Gastrocnemius medialis (tissue), 4 donors: ENCODE results near the gene FMOD. TPM values are rescaled to one million over a fixed set of nuclear protein-coding genes. Genes with fewer than 3 reads are reported as not detected.

Experiments used
- ATAC-seq, 2 donors: fragments of 150-250 bp; one replicate each; pipeline ENCODE4 v1.9.1; 2016
- DNase-seq, 2 donors: peaks; one replicate each; pipeline ENCODE4 v3.0.0-alpha.2; 2019
- H3K27ac ChIP-seq, 4 donors: fragments of 200-600 bp; sonication (generic); 1 replicate in 1 of 4; 2 replicates in 3 of 4; pipeline ENCODE4 v1.5.1; 2016 to 2018; ENCODE audit warnings: mild to moderate bottlenecking in 2 of 4, moderate library complexity in 1 of 4
- H3K27me3 ChIP-seq, 3 donors: fragments of 200-600 bp; sonication (generic) in 2 of 3; 1 replicate in 1 of 3; 2 replicates in 2 of 3; pipeline versions ENCODE4 v1.5.1 to v1.6.0; 2016 to 2019; ENCODE audit warnings: mild to moderate bottlenecking in 1 of 3, moderate library complexity in 1 of 3
- H3K36me3 ChIP-seq, 2 donors: fragments of 200-600 bp; sonication (generic) in 1 of 2; one replicate each; pipeline ENCODE4 v1.5.1; 2017 to 2018
- H3K4me1 ChIP-seq, 2 donors: fragments of 200-600 bp; sonication (generic) in 1 of 2; one replicate each; pipeline ENCODE4 v1.5.1; 2016 to 2017; ENCODE audit warnings: mild to moderate bottlenecking in 2 of 2
- H3K4me3 ChIP-seq, 4 donors: fragments of 200-600 bp; sonication (generic) in 3 of 4; 1 replicate in 1 of 4; 2 replicates in 3 of 4; pipeline ENCODE4 v1.5.1; 2016 to 2019; ENCODE audit warnings: mild to moderate bottlenecking in 2 of 4
- H3K9me3 ChIP-seq, 3 donors: fragments of 200-600 bp; sonication (generic) in 2 of 3; 1 replicate in 1 of 3; 2 replicates in 2 of 3; pipeline ENCODE4 v1.5.1; 2016 to 2019
- POLR2A ChIP-seq, 2 donors: fragments of 450-650 bp; IDR thresholded peaks; one replicate each; pipeline ENCODE4 v1.6.1; 2017; ENCODE audit warnings: antibody characterized with exemption in 2 of 2, mild to moderate bottlenecking in 2 of 2, moderate library complexity in 2 of 2
- in situ Hi-C, 4 donors: fragments of 200-750 bp; cut with MboI; loops; one replicate each; pipeline versions ENCODE4 v1.15.0 to v1.8.0; 2017; ENCODE audit warnings: low sequenced_read_pairs in 4 of 4
- intact Hi-C: fragments of 100-400 bp; cut with DNase I; formaldehyde crosslinking; loops from one replicate; pipeline ENCODE4 v1.15.1; 2023; ENCODE audit warnings: low total_unique reads
- total RNA-seq, 4 donors: library from RNA; depleted of rRNA; stranded (reverse); fragments of >200 nt; gene quantifications; one replicate each; pipeline versions ENCODE4 v1.1.0 to v1.2.3, GENCODE V29; 2016
- TF ChIP-seq, protein P1 (sequence below), 5 experiments: fragments of 450-650 bp in 3 of 5; fragments of 200-600 bp in 2 of 5; sonication (generic) in 2 of 5; IDR thresholded peaks in 4 of 5; conservative IDR thresholded peaks in 1 of 5; 1 replicate in 4 of 5; 2 replicates in 1 of 5; pipeline ENCODE4 v1.5.1; 2016 to 2019; ENCODE audit warnings: antibody characterized with exemption in 5 of 5, mild to moderate bottlenecking in 3 of 5, moderate library complexity in 3 of 5

The FMOD gene
- total RNA-seq, 4 donors from 2014 or later: 6.3 to 15.8 (median 7.8) TPM

- in situ Hi-C loops: loop anchor here in 1 of 4 donors (5.0 kb wide), 1 partner anchor 53 kb away; no protein-coding TSS in a partner anchor
- Histone ChIP-seq H3K36me3 (no peaks in the 10 kb centered on the region), H3K4me1 (peaks cover 30 to 44% of the 10 kb centered on the region in 2 donors), H3K9me3 (no peaks in the 10 kb centered on the region), H3K27ac (peak overlapping the region; percentile 78 to 90 (median 86)), H3K4me3 (no peak overlapping the region), H3K27me3 (no peaks in the 10 kb centered on the region)
- ATAC-seq: no peak
- intact Hi-C loops: loop anchor here (5.0 kb wide), 1 partner anchor 288 kb away; no protein-coding TSS in a partner anchor
- DNase-seq: no peak
- TF ChIP-seq POLR2A (IDR thresholded peaks at IDR 0.05): no peak
- TF ChIP-seq, protein P1, sequence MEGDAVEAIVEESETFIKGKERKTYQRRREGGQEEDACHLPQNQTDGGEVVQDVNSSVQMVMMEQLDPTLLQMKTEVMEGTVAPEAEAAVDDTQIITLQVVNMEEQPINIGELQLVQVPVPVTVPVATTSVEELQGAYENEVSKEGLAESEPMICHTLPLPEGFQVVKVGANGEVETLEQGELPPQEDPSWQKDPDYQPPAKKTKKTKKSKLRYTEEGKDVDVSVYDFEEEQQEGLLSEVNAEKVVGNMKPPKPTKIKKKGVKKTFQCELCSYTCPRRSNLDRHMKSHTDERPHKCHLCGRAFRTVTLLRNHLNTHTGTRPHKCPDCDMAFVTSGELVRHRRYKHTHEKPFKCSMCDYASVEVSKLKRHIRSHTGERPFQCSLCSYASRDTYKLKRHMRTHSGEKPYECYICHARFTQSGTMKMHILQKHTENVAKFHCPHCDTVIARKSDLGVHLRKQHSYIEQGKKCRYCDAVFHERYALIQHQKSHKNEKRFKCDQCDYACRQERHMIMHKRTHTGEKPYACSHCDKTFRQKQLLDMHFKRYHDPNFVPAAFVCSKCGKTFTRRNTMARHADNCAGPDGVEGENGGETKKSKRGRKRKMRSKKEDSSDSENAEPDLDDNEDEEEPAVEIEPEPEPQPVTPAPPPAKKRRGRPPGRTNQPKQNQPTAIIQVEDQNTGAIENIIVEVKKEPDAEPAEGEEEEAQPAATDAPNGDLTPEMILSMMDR (IDR thresholded peaks at IDR 0.05 in 4 of 5, conservative IDR thresholded peaks at IDR 0.05 in 1 of 5): no peak
Measured at GRCh38 chr1:203325026-203325417, 25.9 kb downstream of the FMOD start.

DNA sequence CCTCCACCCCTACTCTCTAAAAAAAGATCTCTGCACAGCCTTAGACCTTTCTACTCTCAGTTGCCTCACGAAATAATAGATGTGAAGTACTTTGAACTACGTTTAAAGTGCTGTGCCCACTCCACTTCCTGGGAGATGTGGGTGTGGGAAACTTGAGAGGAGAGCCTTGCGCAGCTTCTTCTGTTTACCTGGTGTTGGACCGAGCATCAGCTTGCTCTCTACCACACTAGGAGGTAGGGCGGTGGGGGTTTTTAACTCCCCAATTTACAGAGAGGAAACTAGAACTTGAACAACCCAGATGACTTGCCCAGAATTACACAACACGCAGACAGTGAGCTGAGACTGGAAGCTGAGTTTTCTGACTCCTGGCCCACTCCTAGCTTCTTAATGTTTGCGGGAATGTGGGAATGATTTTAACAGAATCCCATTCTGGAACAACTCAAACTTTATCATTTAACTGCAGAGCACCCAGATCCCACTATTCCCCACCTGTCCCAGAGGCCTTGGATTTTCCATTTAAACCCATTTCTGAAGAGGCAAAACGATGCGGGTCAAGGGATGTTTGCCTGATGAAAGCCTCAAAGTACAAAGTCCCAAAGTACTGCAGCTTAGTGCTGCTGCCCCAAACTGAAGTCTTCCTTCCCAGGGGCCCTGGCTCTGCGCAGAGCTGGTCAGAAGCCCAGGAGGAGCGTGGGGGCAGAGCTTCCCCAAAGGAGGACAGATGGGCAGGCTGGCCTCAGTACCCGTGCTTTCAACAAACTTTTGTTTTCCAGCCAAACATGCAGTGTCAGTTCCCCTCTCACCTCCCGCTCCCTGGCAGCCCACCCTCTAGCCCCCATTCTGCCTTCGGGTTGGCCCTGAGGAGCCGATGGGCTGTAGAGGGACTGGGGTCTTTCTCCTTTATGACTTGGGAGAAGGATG lies 26.6 kb downstream of the FMOD start:
- H3K9me3 ChIP-seq: no peaks in the 10 kb centered on the region
- ATAC-seq: no peak
- no peaks in the 10 kb centered on the region for H3K27me3 ChIP-seq
- TF ChIP-seq, protein P1 (IDR thresholded peaks at IDR 0.05 in 4 of 5, conservative IDR thresholded peaks at IDR 0.05 in 1 of 5): no peak
- TF ChIP-seq POLR2A (IDR thresholded peaks at IDR 0.05): no peak
- peak overlapping the region; percentile 30 to 90 (median 86) for H3K27ac ChIP-seq
- H3K36me3 ChIP-seq: no peaks in the 10 kb centered on the region
- no peak overlapping the region for H3K4me3 ChIP-seq
- peaks cover 30 to 45% of the 10 kb centered on the region in 2 donors for H3K4me1 ChIP-seq
- intact Hi-C loops (loop anchor here (5.0 kb wide), 1 partner anchor 287 kb away; no protein-coding TSS in a partner anchor), in situ Hi-C loops (loop anchor here in 1 of 4 donors (5.0 kb wide), 1 partner anchor 52 kb away; no protein-coding TSS in a partner anchor)
- DNase-seq: no peak

DNA sequence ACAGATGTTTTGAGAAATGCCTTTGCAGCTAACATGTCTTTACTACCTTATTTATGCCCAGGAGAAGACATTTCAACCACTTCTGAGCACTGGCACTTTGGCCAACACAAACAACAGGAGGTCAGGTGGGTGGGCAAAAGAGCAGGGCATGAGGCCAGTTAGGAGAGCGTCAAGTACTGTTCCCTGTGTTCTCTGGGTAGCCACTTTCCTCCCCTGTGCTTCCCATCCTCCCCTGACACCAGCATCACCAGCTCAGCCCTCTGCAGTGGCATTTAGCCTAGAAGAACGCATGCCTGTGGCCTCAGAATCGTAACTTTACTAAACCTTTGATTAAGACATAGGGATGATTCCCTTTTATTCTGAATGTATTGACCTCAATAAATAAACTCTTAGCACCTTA lies 27.3 kb downstream of the FMOD start:
- TF ChIP-seq, protein P1 (IDR thresholded peaks at IDR 0.05 in 4 of 5, conservative IDR thresholded peaks at IDR 0.05 in 1 of 5): no peak
- TF ChIP-seq POLR2A (IDR thresholded peaks at IDR 0.05): no peak
- intact Hi-C loops: no loop called here
- in situ Hi-C loops: no loop called here
- DNase-seq (no peak), ATAC-seq (no peak)
- no peaks in the 10 kb centered on the region for H3K9me3 ChIP-seq
- H3K4me3 ChIP-seq: no peak overlapping the region
- no peaks in the 10 kb centered on the region for H3K27me3 ChIP-seq
- peak overlapping the region; percentile 30 to 90 (median 86) for H3K27ac ChIP-seq
- no peaks in the 10 kb centered on the region for H3K36me3 ChIP-seq
- peaks cover 30 to 45% of the 10 kb centered on the region in 2 donors for H3K4me1 ChIP-seq

DNA sequence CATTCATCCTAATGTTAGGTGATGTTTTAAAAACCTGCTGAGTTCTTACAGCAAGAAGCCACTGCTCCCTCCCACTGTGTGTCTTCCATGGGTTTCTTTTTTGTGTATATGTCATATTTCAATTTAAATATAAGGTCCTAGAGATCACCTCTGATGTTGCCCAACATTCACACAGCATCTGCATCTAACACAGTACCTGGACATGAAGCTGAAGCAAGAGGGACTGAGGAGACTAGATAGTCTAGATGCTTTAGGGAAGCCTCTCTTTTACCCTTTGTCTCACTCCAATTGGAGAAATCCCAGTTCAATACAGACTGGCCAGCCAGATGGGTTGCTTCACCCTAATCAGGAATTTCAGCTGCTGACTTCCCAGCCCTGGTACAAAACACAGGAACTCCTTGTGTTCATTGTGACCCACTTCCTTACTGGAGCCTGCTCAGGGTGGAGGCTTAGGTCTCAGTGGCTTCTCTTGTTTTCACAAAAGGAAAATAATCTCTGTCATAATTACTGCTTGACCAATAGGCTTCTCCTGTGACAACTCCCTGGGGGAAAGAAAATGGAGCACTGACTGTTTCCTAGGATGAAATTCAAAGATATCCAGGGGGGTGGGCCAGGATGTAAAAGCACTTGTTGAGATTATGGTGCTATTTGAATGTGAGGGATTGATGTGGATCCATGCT lies 28.3 kb downstream of the FMOD start:
- DNase-seq (peak in 1 of 2 donors; percentile 45), ATAC-seq (peak; percentile 20 to 41)
- H3K4me1 ChIP-seq: peaks cover 30 to 45% of the 10 kb centered on the region in 2 donors
- no peaks in the 10 kb centered on the region for H3K36me3 ChIP-seq
- H3K27ac ChIP-seq: peak overlapping the region; percentile 30 to 90 (median 86)
- H3K9me3 ChIP-seq: no peaks in the 10 kb centered on the region
- intact Hi-C loops: no loop called here
- H3K27me3 ChIP-seq: no peaks in the 10 kb centered on the region
- in situ Hi-C loops: no loop called here
- TF ChIP-seq POLR2A (IDR thresholded peaks at IDR 0.05): peak; percentile 10 to 37
- TF ChIP-seq, protein P1 (IDR thresholded peaks at IDR 0.05 in 4 of 5, conservative IDR thresholded peaks at IDR 0.05 in 1 of 5): no peak
- H3K4me3 ChIP-seq: no peak overlapping the region
